GM12872 (cell line): ENCODE results near the gene CENPX.

Experiments used
- TF ChIP-seq, protein P1 (sequence below): IDR thresholded peaks from 3 replicates; pipeline ENCODE4 v1.5.1; 2011; ENCODE audit warnings: low read depth, mild to moderate bottlenecking, low read length, moderate library complexity; ENCODE audit not compliant: insufficient read depth

CENPX gene

DNA sequence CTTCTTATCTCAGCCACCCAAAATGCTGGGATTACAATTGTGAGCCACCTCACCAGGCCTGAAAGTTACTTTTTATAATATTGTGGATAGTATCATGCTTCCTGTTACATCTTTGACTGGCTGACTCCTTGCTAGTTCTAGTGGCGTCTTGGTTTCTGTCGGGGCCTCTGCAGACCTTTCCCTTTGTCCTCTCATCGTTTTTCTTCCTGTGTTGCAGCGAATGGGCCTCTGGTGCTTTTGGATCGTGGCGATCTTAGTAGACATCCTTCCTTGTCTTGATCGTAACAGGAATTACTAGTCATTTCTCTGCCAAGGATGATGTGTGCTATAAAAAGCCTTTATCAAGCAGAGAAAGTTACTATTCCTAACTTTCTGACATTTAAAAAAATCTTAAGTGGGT lies 24.5 kb downstream of the CENPX start:
- TF ChIP-seq, protein P1, sequence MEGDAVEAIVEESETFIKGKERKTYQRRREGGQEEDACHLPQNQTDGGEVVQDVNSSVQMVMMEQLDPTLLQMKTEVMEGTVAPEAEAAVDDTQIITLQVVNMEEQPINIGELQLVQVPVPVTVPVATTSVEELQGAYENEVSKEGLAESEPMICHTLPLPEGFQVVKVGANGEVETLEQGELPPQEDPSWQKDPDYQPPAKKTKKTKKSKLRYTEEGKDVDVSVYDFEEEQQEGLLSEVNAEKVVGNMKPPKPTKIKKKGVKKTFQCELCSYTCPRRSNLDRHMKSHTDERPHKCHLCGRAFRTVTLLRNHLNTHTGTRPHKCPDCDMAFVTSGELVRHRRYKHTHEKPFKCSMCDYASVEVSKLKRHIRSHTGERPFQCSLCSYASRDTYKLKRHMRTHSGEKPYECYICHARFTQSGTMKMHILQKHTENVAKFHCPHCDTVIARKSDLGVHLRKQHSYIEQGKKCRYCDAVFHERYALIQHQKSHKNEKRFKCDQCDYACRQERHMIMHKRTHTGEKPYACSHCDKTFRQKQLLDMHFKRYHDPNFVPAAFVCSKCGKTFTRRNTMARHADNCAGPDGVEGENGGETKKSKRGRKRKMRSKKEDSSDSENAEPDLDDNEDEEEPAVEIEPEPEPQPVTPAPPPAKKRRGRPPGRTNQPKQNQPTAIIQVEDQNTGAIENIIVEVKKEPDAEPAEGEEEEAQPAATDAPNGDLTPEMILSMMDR = no peak

DNA sequence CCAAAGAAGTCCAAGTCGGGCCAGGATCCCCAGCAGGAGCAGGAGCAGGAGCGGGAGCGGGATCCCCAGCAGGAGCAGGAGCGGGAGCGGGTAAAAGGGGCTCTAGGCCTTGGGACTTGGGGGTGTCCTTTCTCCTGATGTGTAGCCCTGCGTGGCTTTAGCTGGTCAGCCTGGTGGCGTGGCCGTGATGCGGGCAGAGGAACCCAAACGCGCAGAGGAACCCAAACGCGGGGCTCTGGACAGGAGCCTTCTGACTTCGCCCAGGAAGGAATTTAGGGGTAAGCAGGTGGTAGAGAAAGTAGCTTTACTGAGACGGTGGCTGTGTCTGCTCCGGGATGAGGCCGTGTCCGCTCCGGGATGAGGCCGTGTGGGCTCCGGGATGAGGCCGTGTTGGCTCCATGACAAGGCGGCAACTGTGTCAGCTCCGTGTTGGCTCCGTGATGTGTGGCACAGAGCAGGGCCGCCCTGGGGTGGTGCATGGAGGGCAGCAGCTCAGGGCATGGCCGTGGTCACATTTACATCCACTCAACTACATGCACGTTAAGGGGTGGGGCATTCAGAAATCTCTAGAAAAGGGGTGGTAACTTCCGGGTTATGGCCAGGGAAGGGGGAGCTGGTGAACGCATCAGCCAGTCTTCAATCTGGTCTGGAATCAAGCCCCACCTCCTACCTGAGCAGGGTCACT lies 25.8 kb downstream of the CENPX start:
- TF ChIP-seq, protein P1 = no peak

GRCh38 chr17:81996232-81996756 lies 26.4 kb downstream of the CENPX start:
- TF ChIP-seq, protein P1 = no peak

DNA sequence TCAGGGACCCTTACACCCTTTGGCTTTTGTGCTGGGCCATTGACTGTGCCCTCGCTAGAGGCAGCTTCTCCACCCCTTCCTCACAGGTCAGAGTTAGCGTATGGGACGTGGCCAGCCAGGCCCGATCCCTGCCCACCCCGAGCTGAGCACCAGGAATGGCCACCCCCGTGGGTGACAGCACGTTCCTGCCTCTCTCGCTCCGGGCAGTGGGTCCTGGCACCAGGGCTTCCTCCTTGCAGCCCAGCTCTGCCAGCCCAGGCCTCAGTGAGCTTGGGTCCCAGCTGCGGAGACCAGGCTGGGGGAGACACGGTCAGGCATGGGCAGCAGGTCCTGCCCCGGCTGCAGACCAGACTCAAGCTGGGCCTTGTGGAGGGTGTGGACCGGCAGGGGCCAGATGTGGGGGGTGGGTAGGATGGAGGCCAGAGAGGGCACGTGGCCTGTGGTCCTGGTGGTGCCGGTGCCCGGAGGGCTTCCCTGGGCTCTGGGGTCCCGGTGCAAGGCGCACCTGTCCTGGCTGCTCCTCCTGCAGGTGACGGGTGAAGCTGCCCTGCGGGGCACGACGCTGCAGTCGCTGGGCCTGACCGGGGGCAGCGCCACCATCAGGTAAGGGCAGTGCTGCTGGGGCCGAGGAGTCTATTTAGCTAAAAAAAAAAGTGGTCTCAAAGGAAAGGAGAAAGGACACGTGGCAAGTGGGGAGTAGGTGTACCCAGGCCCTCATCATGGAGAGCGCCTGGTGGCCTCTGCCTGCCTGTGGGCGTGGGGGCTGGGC lies 27.0 kb downstream of the CENPX start:
- TF ChIP-seq, protein P1 = no peak

DNA sequence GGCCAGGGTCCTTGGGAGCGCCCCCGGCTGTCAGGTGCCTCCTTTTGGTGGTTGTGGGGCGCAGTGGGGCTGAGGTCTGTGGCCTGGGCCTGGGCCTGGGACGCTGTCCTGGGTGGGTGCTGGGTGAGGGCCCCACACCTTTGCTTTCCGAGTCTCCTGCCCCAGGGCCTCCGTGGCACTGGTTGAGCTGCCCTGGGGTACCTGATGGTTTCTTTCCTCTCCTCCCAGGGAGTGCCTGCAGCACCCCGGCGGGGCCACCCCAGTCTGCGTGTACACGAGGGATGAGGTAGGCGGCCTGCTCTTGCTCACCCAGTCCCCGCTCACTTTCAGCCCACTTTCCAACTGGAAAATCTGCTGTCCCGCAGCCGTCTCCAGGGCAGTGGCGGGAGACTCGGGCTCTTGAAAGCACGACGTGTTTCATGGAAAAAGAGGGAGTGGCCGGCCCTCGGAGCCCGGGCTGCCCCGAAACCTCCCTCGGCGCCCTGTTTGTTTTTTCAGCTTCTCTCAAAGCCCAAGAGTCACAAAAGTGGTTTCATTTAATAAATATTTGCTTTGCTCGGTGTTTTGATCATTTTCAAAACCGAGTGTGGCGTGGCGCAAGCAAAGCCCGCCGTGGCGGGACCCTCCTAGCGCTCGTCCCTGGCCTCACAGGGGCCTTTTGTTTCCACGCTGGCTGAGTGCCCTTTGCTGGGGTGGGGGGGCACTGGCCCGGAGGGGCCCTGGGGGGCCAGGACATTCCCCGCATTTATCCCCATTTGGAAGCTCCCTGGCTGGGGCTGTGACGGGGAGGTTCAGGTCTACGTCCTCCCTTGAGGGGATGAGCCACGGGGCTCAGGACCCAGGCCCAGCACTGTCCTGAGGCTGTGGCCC lies 27.9 kb downstream of the CENPX start:
- TF ChIP-seq, protein P1 = no peak

DNA sequence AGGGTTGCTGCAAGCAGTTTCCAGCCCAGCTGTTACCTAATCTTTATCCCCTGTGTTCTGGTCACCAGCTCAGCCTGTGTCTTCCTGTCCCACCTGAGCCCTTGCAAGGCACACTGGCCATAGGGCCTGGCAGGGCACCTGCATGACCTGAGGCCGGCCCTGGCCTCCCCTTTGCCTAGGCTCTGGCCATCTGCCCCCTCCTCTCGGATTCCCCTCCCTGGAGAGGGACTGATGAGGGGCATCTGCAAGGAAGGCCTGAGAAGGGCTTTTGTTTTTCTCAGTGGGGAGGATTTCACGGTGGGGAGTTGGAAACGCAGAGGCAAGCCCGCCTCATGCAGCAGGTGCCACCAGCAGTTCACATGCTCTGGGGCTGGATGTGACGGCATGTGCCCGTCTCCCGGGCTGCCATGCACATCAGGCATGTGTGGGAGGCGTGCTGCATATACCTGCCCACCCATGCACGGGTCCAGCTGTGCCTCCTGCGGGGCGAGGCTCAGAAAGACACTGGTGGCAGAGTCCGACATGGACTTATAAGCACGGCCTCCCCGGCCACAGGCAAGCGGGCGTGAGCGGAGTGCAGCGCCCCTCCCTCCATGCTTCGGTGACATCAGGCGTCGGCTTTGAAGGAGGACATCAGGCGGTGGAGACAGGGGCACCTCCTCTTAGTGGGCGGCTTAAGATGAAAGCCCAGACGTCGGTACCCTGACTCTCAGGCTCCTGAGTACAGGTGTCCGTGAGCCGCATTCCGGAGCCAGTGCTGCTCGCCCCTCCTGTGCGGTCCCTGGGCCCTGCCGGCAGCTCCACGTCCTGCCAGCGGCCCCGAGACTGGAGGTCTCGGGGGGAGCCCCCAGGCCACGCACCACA lies 28.7 kb downstream of the CENPX start:
- TF ChIP-seq, protein P1 = no peak
